GM19438 (cell line): ENCODE measurements around the gene BTBD1.
"Not testable (repeated sequence)": the region's sequence is repeated elsewhere in the genome, so short reads cannot be mapped to it uniquely, and the experiment has no call there.

Source experiments
- ATAC-seq: cut with Tn5 transposase; IDR thresholded peaks from one replicate; pipeline ENCODE4 v1.9.1; 2021; ENCODE audit warnings: low read depth; ENCODE audit not compliant: unreplicated experiment

The BTBD1 gene

GRCh38 chr15:83098079-83098478, 31.0 kb upstream of the BTBD1 start:
- ATAC-seq: no peak

- ATAC-seq: no peak
Measured at GRCh38 chr15:83094583-83094982, 27.5 kb upstream of the BTBD1 start.

- ATAC-seq: no peak
Measured at GRCh38 chr15:83092309-83092976, 25.4 kb upstream of the BTBD1 start.

GRCh38 chr15:83091965-83092308, 24.9 kb upstream of the BTBD1 start:
- not testable (repeated sequence) for ATAC-seq

GRCh38 chr15:83090465-83090864, 23.4 kb upstream of the BTBD1 start:
- ATAC-seq: no peak

GRCh38 chr15:83088876-83089275, 21.8 kb upstream of the BTBD1 start:
- ATAC-seq: no peak

- ATAC-seq: no peak
Measured at GRCh38 chr15:83087576-83087975, 20.5 kb upstream of the BTBD1 start.

GRCh38 chr15:83085864-83086552, 19.0 kb upstream of the BTBD1 start:
- ATAC-seq: not testable (repeated sequence)

GRCh38 chr15:83085461-83085860, 18.4 kb upstream of the BTBD1 start:
- ATAC-seq: not testable (repeated sequence)

GRCh38 chr15:83082730-83083386, 15.8 kb upstream of the BTBD1 start:
- no peak for ATAC-seq

GRCh38 chr15:83081256-83082014, 14.4 kb upstream of the BTBD1 start:
- no peak for ATAC-seq

GRCh38 chr15:83078712-83079111, 11.7 kb upstream of the BTBD1 start:
- no peak for ATAC-seq

GRCh38 chr15:83077491-83078230, 10.6 kb upstream of the BTBD1 start:
- ATAC-seq: no peak

- ATAC-seq: not testable (repeated sequence)
Measured at GRCh38 chr15:83069211-83069642, 2.2 kb upstream of the BTBD1 start.

GRCh38 chr15:83068054-83068453, 1.0 kb upstream of the BTBD1 start:
- ATAC-seq: no peak

GRCh38 chr15:83067638-83067962, 548 bp upstream of the BTBD1 start:
- ATAC-seq: no peak

GRCh38 chr15:83066034-83066733, 868 bp downstream of the BTBD1 start:
- ATAC-seq: no peak

GRCh38 chr15:83065431-83065830, 1.6 kb downstream of the BTBD1 start:
- no peak for ATAC-seq

- ATAC-seq: no peak
Measured at GRCh38 chr15:83064859-83065258, 2.2 kb downstream of the BTBD1 start.

- ATAC-seq: no peak
Measured at GRCh38 chr15:83063551-83063950, 3.5 kb downstream of the BTBD1 start.
